OCI-LY7 (cell line): ENCODE data around the gene ERP27. TPM values are rescaled to one million over a fixed set of nuclear protein-coding genes. Genes with fewer than 3 reads are reported as not detected.

ENCODE experiments used
- Bru-seq: library from RNA; stranded (reverse); fragments of 400-500 nt; gene quantifications from one replicate; lab custom pipeline; 2021; lab: Mats Ljungman, UMichigan
- BruChase-seq, 2 experiments: library from RNA; stranded (reverse); fragments of 400-500 nt; gene quantifications; one replicate each; lab custom pipeline; 2021; lab: Mats Ljungman, UMichigan
- BruUV-seq: library from RNA; stranded (reverse); fragments of 400-500 nt; replicated peaks from 2 replicates; lab custom pipeline; 2021; lab: Mats Ljungman, UMichigan
- CTCF ChIA-PET: fragments of 300-600 bp; sonication (Branson Sonifier 250); formaldehyde crosslinking; loops from one replicate; lab custom pipeline; 2022; ENCODE audit warnings: antibody characterized with exemption; ENCODE audit not compliant: unreplicated experiment; lab: Charles Lee
- POLR2A ChIA-PET: fragments of 300-600 bp; sonication (Branson Sonifier 250); formaldehyde crosslinking; loops from one replicate; lab custom pipeline; 2022; ENCODE audit warnings: antibody characterized with exemption; lab: Charles Lee
- DNase-seq: peaks from one replicate; pipeline ENCODE4 v3.0.0-alpha.2; 2015; ENCODE audit warnings: low spot score
- H2AFZ ChIP-seq: fragments of 200-600 bp; sonication (generic), shearing (Covaris generic); 2 replicates; pipeline ENCODE4 v1.6.1; 2014; ENCODE audit warnings: mild to moderate bottlenecking, antibody characterized with exemption, low read length, moderate library complexity
- H3K27ac ChIP-seq: fragments of 200-600 bp; sonication (generic); 2 replicates; pipeline ENCODE4 v1.5.1; 2014; ENCODE audit warnings: mixed run types, low read depth, mild to moderate bottlenecking, moderate library complexity, low read length, inconsistent platforms; ENCODE audit not compliant: poor library complexity, severe bottlenecking
- H3K36me3 ChIP-seq: fragments of 200-600 bp; sonication (generic); 2 replicates; pipeline ENCODE4 v1.6.1; 2014; ENCODE audit warnings: mild to moderate bottlenecking, antibody characterized with exemption, low read length, moderate library complexity, mixed read lengths; ENCODE audit not compliant: insufficient read depth
- H3K4me1 ChIP-seq: fragments of 200-600 bp; sonication (generic); 2 replicates; pipeline ENCODE4 v1.5.1; 2014; ENCODE audit warnings: mild to moderate bottlenecking, low read length; ENCODE audit not compliant: insufficient read depth, poor library complexity, severe bottlenecking
- H3K4me2 ChIP-seq: fragments of 200-600 bp; sonication (generic); 2 replicates; pipeline ENCODE4 v1.6.1; 2014; ENCODE audit warnings: mild to moderate bottlenecking, low read length
- H3K4me3 ChIP-seq: fragments of 200-600 bp; sonication (generic); 2 replicates; pipeline ENCODE4 v1.5.1; 2014; ENCODE audit warnings: mild to moderate bottlenecking, low read depth, low read length; ENCODE audit not compliant: poor library complexity, severe bottlenecking
- H3K79me2 ChIP-seq: fragments of 200-600 bp; sonication (generic); 2 replicates; pipeline ENCODE4 v1.6.1; 2016; ENCODE audit warnings: low read depth, mild to moderate bottlenecking, low read length, moderate library complexity, mixed read lengths; ENCODE audit not compliant: insufficient read depth
- H3K9me2 ChIP-seq: fragments of 200-600 bp; sonication (generic); 2 replicates; pipeline ENCODE4 v1.6.1; 2016; ENCODE audit warnings: mild to moderate bottlenecking, low read length, mixed read lengths; ENCODE audit not compliant: insufficient read depth
- H3K9me3 ChIP-seq: fragments of 200-600 bp; sonication (generic); 2 replicates; pipeline ENCODE4 v1.6.1; 2014; ENCODE audit warnings: mild to moderate bottlenecking, mixed run types, low read length, mixed read lengths
- H4K20me1 ChIP-seq: fragments of 200-600 bp; sonication (generic); 2 replicates; pipeline ENCODE4 v1.6.1; 2014; ENCODE audit warnings: mild to moderate bottlenecking, antibody characterized with exemption, low read length, moderate library complexity, mixed read lengths; ENCODE audit not compliant: insufficient read depth
- EZH2phosphoT487 ChIP-seq: fragments of 200-600 bp; sonication (generic); IDR thresholded peaks from 2 replicates; pipeline ENCODE4 v1.6.1; 2018; ENCODE audit warnings: low read depth, borderline replicate concordance, mild to moderate bottlenecking, mixed run types, antibody characterized with exemption, low read length, moderate library complexity, mixed read lengths
- intact Hi-C: fragments of 100-400 bp; cut with micrococcal nuclease; formaldehyde crosslinking; loops from one replicate; pipeline ENCODE4 v1.10.0; 2022; ENCODE audit not compliant: unreplicated experiment
- long read RNA-seq: library from polyadenylated mRNA; stranded (forward); transcript quantifications from one replicate; pipeline ENCODE4 v2.0.0, GENCODE V29; 2022
- total RNA-seq, 2 experiments: library from RNA; depleted of rRNA in 1 of 2; stranded (reverse); fragments of >200 nt in 1 of 2; shearing (Covaris generic) in 1 of 2; gene quantifications; 2 replicates each; pipeline ENCODE4 v1.2.3, GENCODE V29; 2014 to 2022
- TF ChIP-seq, protein P1 (sequence below): fragments of 200-600 bp; sonication (generic); conservative IDR thresholded peaks from 2 replicates; pipeline ENCODE4 v1.5.1; 2014; ENCODE audit warnings: mild to moderate bottlenecking, antibody characterized with exemption, low read length, moderate library complexity, mixed read lengths

Gene ERP27
- total RNA-seq (2014; rRNA removed; shearing (Covaris generic)) (1.8 and 1.9 TPM in 2 replicates), total RNA-seq (2022) (1.7 and 3.3 TPM in 2 replicates), Bru-seq, nascent RNA (percentile 75 among the genes with signal in this experiment), BruChase-seq, experiment 1, labeled RNA remaining after a 6-hour chase (percentile 44 among the genes with signal in this experiment), BruChase-seq, experiment 2, labeled RNA remaining after a 2-hour chase (percentile 48 among the genes with signal in this experiment)
- long read RNA-seq = 0 reads

DNA sequence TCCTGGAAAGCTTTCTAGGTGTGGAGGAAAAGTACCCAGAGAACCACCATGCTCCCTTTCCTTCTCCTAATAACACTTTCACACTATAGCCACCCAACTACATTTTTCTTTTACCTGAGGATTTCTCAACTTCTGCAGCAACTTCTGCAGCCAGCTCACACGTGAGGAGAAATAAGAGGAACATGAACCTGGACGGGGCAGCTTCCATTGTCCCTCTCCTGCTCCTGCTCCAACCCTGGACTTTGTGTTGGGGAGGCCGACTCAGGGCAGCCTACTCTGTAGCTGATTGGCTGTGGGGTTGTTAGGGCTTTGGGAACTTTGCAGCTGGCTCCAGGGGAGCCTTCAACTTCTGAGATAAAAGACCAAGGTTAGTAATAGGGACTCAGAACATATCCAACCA lies at the start of gene ERP27:
TSS of gene ERP27 (minus strand) at position 237 of the 400 bp plus-strand sequence. CDS start at position 208, 29 bp downstream.
- TF ChIP-seq, protein P1, sequence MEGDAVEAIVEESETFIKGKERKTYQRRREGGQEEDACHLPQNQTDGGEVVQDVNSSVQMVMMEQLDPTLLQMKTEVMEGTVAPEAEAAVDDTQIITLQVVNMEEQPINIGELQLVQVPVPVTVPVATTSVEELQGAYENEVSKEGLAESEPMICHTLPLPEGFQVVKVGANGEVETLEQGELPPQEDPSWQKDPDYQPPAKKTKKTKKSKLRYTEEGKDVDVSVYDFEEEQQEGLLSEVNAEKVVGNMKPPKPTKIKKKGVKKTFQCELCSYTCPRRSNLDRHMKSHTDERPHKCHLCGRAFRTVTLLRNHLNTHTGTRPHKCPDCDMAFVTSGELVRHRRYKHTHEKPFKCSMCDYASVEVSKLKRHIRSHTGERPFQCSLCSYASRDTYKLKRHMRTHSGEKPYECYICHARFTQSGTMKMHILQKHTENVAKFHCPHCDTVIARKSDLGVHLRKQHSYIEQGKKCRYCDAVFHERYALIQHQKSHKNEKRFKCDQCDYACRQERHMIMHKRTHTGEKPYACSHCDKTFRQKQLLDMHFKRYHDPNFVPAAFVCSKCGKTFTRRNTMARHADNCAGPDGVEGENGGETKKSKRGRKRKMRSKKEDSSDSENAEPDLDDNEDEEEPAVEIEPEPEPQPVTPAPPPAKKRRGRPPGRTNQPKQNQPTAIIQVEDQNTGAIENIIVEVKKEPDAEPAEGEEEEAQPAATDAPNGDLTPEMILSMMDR = no peak
- no peak for TF ChIP-seq EZH2phosphoT487
- H3K4me2 ChIP-seq = no peak within 1 kb of the TSS
- intact Hi-C loops = loop anchor here (5.0 kb wide), 1 partner anchor 59 kb away; no protein-coding TSS in a partner anchor
- H2AFZ ChIP-seq = no peak within 1 kb of the TSS
- ChIA-PET CTCF (interaction anchor here (0.8 kb wide), 1 partner anchor 56 kb away, joined by 3 read pairs; no protein-coding TSS in a partner anchor), POLR2A (interaction anchor here (0.6 to 1.5 kb wide), 2 partner anchors 10 to 581 kb away, joined by 3 to 4 read pairs; no protein-coding TSS in a partner anchor)
- DNase-seq = no peak
- no peaks in the 10 kb centered on the region for H3K9me2 ChIP-seq
- no peaks in the 10 kb centered on the region; the same call in 1 of the 2 replicates for H3K9me3 ChIP-seq
- no peaks in the 10 kb centered on the region for H3K79me2 ChIP-seq
- H3K27ac ChIP-seq = no peak within 1 kb of the TSS
- H3K36me3 ChIP-seq = peaks cover 79% of the 10 kb centered on the region
- no peak within 1 kb of the TSS for H3K4me3 ChIP-seq
- no TSS peak for BruUV-seq
- H4K20me1 ChIP-seq = no peaks in the 10 kb centered on the region
- peaks cover 5% of the 10 kb centered on the region for H3K4me1 ChIP-seq

DNA sequence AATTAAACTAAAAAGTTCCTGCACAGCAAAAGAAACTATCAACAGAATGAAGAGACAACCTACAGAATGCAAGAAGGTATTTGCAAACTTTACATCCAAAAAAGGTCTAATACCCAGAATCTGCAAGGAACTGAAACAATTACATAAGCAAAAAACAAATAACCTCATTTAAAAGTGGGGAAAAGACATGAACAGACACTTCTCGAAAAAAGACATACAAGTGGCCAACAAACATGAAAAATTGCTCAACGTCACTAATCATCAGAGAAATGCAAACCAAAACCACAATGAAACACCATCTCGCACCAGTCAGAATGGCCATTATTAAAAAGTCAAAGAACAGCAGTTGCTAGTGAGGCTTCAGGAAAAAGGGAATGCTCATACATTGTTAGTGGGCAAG lies 49.7 kb upstream of the ERP27 start:
- TF ChIP-seq EZH2phosphoT487 = no peak
- TF ChIP-seq, protein P1 = no peak
- no peak overlapping the region for H3K4me3 ChIP-seq
- no TSS peak for BruUV-seq
- H4K20me1 ChIP-seq = no peaks in the 10 kb centered on the region
- POLR2A ChIA-PET = interaction anchor here (2.0 kb wide), 1 partner anchor 15 kb away, joined by 5 read pairs; the partner anchor contains the start of gene PDE6H
- H3K79me2 ChIP-seq = no peaks in the 10 kb centered on the region
- DNase-seq = no peak
- no peaks in the 10 kb centered on the region for H3K9me2 ChIP-seq
- no peak overlapping the region for H3K4me2 ChIP-seq
- H2AFZ ChIP-seq = no peak overlapping the region
- no peak overlapping the region for H3K27ac ChIP-seq
- intact Hi-C loops = no loop called here
- peaks cover 19% of the 10 kb centered on the region for H3K4me1 ChIP-seq
- CTCF ChIA-PET = no interaction called here
- H3K9me3 ChIP-seq = peaks cover 10% of the 10 kb centered on the region; the same call in 1 of the 2 replicates
- H3K36me3 ChIP-seq = no peaks in the 10 kb centered on the region

DNA sequence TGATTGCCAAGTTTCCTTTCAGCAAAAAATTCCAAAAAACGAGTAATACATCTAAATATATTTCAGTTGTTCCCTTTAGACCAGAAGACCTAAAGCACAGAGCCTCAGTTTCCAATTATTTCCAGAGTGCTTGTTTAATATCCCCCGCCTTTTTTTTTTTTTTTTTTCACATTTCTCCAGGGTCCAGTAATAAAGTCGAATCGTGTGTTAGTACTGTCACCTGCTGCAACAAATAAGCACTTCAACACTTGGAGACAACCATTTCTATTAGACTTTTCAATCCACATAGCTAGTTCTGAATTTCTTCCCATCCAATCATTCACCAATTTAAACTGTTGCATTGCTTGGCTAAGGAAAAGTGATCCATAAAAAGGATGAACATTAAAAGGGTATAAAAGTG lies 48.1 kb upstream of the ERP27 start:
- no peaks in the 10 kb centered on the region for H3K79me2 ChIP-seq
- ChIA-PET POLR2A (interaction anchor here (0.7 to 1.0 kb wide), 5 partner anchors 9 to 457 kb away, joined by 3 to 7 read pairs (median 4); no protein-coding TSS in a partner anchor), CTCF (no interaction called here)
- no peaks in the 10 kb centered on the region for H3K9me2 ChIP-seq
- no peak overlapping the region for H2AFZ ChIP-seq
- H3K27ac ChIP-seq = no peak overlapping the region
- BruUV-seq = no TSS peak
- H3K4me2 ChIP-seq = no peak overlapping the region
- H3K36me3 ChIP-seq = no peaks in the 10 kb centered on the region
- intact Hi-C loops = no loop called here
- H3K9me3 ChIP-seq = peaks cover 9% of the 10 kb centered on the region; the same call in 1 of the 2 replicates
- no peak for DNase-seq
- H4K20me1 ChIP-seq = no peaks in the 10 kb centered on the region
- peaks cover 21% of the 10 kb centered on the region for H3K4me1 ChIP-seq
- H3K4me3 ChIP-seq = no peak overlapping the region
- no peak for TF ChIP-seq EZH2phosphoT487
- TF ChIP-seq, protein P1 = peak; percentile 54
